ENCODE data around the gene DYRK3. TPM values are rescaled to one million over a fixed set of nuclear protein-coding genes. Genes with fewer than 3 reads are reported as not detected.

Gene DYRK3
- 10 to 100 TPM; 11.2 to 32.5 (median 15.9) TPM for total RNA-seq
- 10 to 100 TPM in 1 of 2 donors, 1 to 10 TPM in 1; 6.5 to 26.0 TPM for polyA plus RNA-seq
- long read RNA-seq, donor 1, transcript DYRK3-203 (3 exons, 2,163 nt), result major isoform, 6 of 17 reads
- long read RNA-seq, donor 1, partial matches to known transcripts, result 5 of 17 reads
- long read RNA-seq, donor 1, other reads (novel, unspliced or antisense), result 6 of 17 reads
- long read RNA-seq, donor 2, transcript DYRK3-203 (3 exons, 2,163 nt), result major isoform, 25 of 36 reads
- long read RNA-seq, donor 2, partial matches to known transcripts, result 1 of 36 reads
- long read RNA-seq, donor 2, other reads (novel, unspliced or antisense), result 7 of 36 reads
- long read RNA-seq, donor 3, partial matches to known transcripts, result 1 of 7 reads
- long read RNA-seq, donor 3, other reads (novel, unspliced or antisense), result 3 of 7 reads

- Histone ChIP-seq H3K36me3 (peaks cover 0 to 16% (median 0%) of the 10 kb centered on the region in 9 donors), H3K27me3 (no peaks in the 10 kb centered on the region), H3K4me3 (peak within 1 kb of the TSS; percentile 73 to 97 (median 90)), H3K27ac (peak within 1 kb of the TSS; percentile 19 to 95 (median 89)), H3K9me3 (no peaks in the 10 kb centered on the region), H3K4me1 (peaks cover 0 to 54% (median 26%) of the 10 kb centered on the region in 12 donors)
- DNase-seq (peak; percentile 96 to 97 (median 97)), ATAC-seq (peak; percentile 94 to 99 (median 98))
- TF ChIP-seq CTCF (IDR thresholded peaks at IDR 0.05) (peak in 6 of 12 donors; percentile 9 to 41 (median 29)), POLR2A (IDR thresholded peaks at IDR 0.05) (peak; percentile 41 to 99)
- intact Hi-C loops (cut with DNase I), result loop anchor here (1.0 to 10.0 kb wide), 9 partner anchors 29 to 349 kb away; partner anchors contain the start of gene FCAMR (in 1 of the 10)
- WGBS, 4 donors, result 0 to 2% (median 1%) methylated on average over 37 to 84 of the region's 84 CpGs
Observed at GRCh38 chr1:206635080-206635977, at the start of gene DYRK3. TSS of gene DYRK3 (plus strand) at chr1:206635536. CDS start at chr1:206635704, 168 bp downstream.

- H3K4me1 ChIP-seq, result peaks cover 0 to 49% (median 3%) of the 10 kb centered on the region in 12 donors
- intact Hi-C loops (cut with DNase I), result no loop called here
- 71 to 85% (median 80%) methylated on average over 13 of the region's 13 CpGs for WGBS, 4 donors
- H3K9me3 ChIP-seq, result no peaks in the 10 kb centered on the region
- TF ChIP-seq CTCF (IDR thresholded peaks at IDR 0.05) (no peak), POLR2A (IDR thresholded peaks at IDR 0.05) (no peak)
- H3K27me3 ChIP-seq, result no peaks in the 10 kb centered on the region
- no peak overlapping the region for H3K4me3 ChIP-seq
- H3K36me3 ChIP-seq, result peaks cover 0 to 81% (median 67%) of the 10 kb centered on the region in 9 donors
- ATAC-seq (no peak), DNase-seq (no peak)
- no peak overlapping the region for H3K27ac ChIP-seq
Observed at GRCh38 chr1:206586501-206587445, 48.6 kb upstream of the DYRK3 start.

GRCh38 chr1:206587904-206588303 is 47.4 kb upstream of the DYRK3 start:
- Histone ChIP-seq H3K9me3 (no peaks in the 10 kb centered on the region), H3K36me3 (peaks cover 0 to 92% (median 78%) of the 10 kb centered on the region in 9 donors), H3K27ac (peak overlapping the region in 2 of 12 donors; percentile 25 to 33), H3K4me1 (peaks cover 0 to 37% (median 3%) of the 10 kb centered on the region in 12 donors), H3K4me3 (no peak overlapping the region), H3K27me3 (no peaks in the 10 kb centered on the region)
- no peak for ATAC-seq
- TF ChIP-seq POLR2A (IDR thresholded peaks at IDR 0.05) (no peak), CTCF (IDR thresholded peaks at IDR 0.05) (no peak)
- no peak for DNase-seq
- intact Hi-C loops (cut with DNase I), result no loop called here
- 86 to 88% (median 87%) methylated on average over 9 to 14 of the region's 14 CpGs for WGBS, 4 donors

All from heart left ventricle (tissue), 16 donors.